Naive thymus-derived CD4-positive, alpha-beta T cell (primary cell): ENCODE data around the gene OSBPL10. TPM values are rescaled to one million over a fixed set of nuclear protein-coding genes. Genes with fewer than 3 reads are reported as not detected.

Source experiments
- ATAC-seq: fragments of 150-1000 bp; cut with Tn5 transposase; 2 replicates; pipeline ENCODE4 v1.10.0; 2021; ENCODE audit warnings: mild to moderate bottlenecking, moderate library complexity
- CTCF ChIA-PET: fragments of 350-600 bp; sonication (Branson Sonifier 250); formaldehyde crosslinking; loops from one replicate; lab custom pipeline; 2021; ENCODE audit warnings: antibody characterized with exemption; lab: Charles Lee
- POLR2A ChIA-PET: fragments of 350-600 bp; sonication (Branson Sonifier 250); formaldehyde crosslinking; loops from one replicate; lab custom pipeline; 2021; ENCODE audit warnings: antibody characterized with exemption, inconsistent platforms; lab: Charles Lee
- DNase-seq, 9 donors: peaks; one replicate each; pipeline versions ENCODE4 v3.0.0 to v3.0.0-alpha.2; 2020 to 2022; ENCODE audit warnings: mixed read lengths in 1 of 9
- H3K27ac ChIP-seq: one replicate; pipeline ENCODE4 v1.7.0; 2013; ENCODE audit warnings: mild to moderate bottlenecking, low read depth, low read length, moderate library complexity
- H3K27me3 ChIP-seq, 2 donors: one replicate each; pipeline ENCODE4 v1.7.0; 2013; ENCODE audit warnings: low read length in 2 of 2, mild to moderate bottlenecking in 2 of 2, moderate library complexity in 2 of 2; ENCODE audit not compliant: control insufficient read depth in 2 of 2, insufficient read depth in 2 of 2
- H3K36me3 ChIP-seq, 3 experiments: 1 replicate in 2 of 3; 2 replicates in 1 of 3; pipeline ENCODE4 v1.7.0; 2013; ENCODE audit warnings: low read length in 3 of 3, mild to moderate bottlenecking in 3 of 3, moderate library complexity in 1 of 3; ENCODE audit not compliant: insufficient read depth in 3 of 3, control insufficient read depth in 2 of 3
- H3K4me1 ChIP-seq, 2 donors: one replicate each; pipeline ENCODE4 v1.7.0; 2013; ENCODE audit warnings: low read length in 2 of 2, mild to moderate bottlenecking in 2 of 2, moderate library complexity in 1 of 2; ENCODE audit not compliant: control insufficient read depth in 2 of 2, insufficient read depth in 2 of 2
- H3K4me3 ChIP-seq: 2 replicates; pipeline ENCODE4 v1.7.0; 2013; ENCODE audit warnings: mild to moderate bottlenecking, low read length
- H3K9me3 ChIP-seq, 3 experiments: 1 replicate in 2 of 3; 2 replicates in 1 of 3; pipeline ENCODE4 v1.7.0; 2013; ENCODE audit warnings: low read length in 3 of 3; ENCODE audit not compliant: control insufficient read depth in 2 of 3
- H3K27ac Mint-ChIP-seq, 9 donors: one replicate each; pipeline ENCODE4 v1.8.0; 2020 to 2022; ENCODE audit warnings: mixed read lengths in 9 of 9, mild to moderate bottlenecking in 8 of 9, moderate library complexity in 5 of 9, inconsistent platforms in 2 of 9
- H3K27me3 Mint-ChIP-seq, 5 donors: one replicate each; pipeline ENCODE4 v1.8.0; 2021 to 2022; ENCODE audit warnings: mixed read lengths in 5 of 5, mild to moderate bottlenecking in 1 of 5
- H3K36me3 Mint-ChIP-seq, 5 donors: one replicate each; pipeline ENCODE4 v1.8.0; 2020 to 2022; ENCODE audit warnings: mixed read lengths in 5 of 5, mild to moderate bottlenecking in 3 of 5, inconsistent platforms in 1 of 5
- H3K4me1 Mint-ChIP-seq, 7 donors: one replicate each; pipeline ENCODE4 v1.8.0; 2020 to 2022; ENCODE audit warnings: mixed read lengths in 7 of 7, mild to moderate bottlenecking in 3 of 7, inconsistent platforms in 1 of 7
- H3K4me3 Mint-ChIP-seq, 10 donors: one replicate each; pipeline ENCODE4 v1.8.0; 2020 to 2022; ENCODE audit warnings: mild to moderate bottlenecking in 10 of 10, mixed read lengths in 10 of 10, moderate library complexity in 6 of 10, inconsistent platforms in 2 of 10
- H3K9me3 Mint-ChIP-seq, 11 donors: one replicate each; pipeline ENCODE4 v1.8.0; 2020 to 2022; ENCODE audit warnings: mixed read lengths in 11 of 11, mild to moderate bottlenecking in 4 of 11, inconsistent platforms in 1 of 11, moderate library complexity in 1 of 11
- intact Hi-C, 2 donors: fragments of 100-400 bp; cut with micrococcal nuclease; formaldehyde crosslinking; loops; one replicate each; pipeline ENCODE4 v1.15.1; 2023
- polyA plus RNA-seq, 2 donors: library from polyadenylated mRNA; unstranded; fragments of 300-500 nt; fragmentation: Illumina TruSeq; gene quantifications; one replicate each; pipeline ENCODE4 v1.2.3, GENCODE V29; 2021
- total RNA-seq, 6 experiments: library from RNA in 5 of 6; stranded (reverse) in 5 of 6; gene quantifications; 1 replicate in 5 of 6; 2 replicates in 1 of 6; pipeline ENCODE4 v1.2.3 and lab custom pipeline; 2021 to 2026

The OSBPL10 gene
- total and polyA plus RNA-seq, 7 experiments from 2014 or later = 0.15 to 6.8 (median 0.59) TPM

- peaks cover 0 to 4% (median 4%) of the 10 kb centered on the region in 3 experiments for H3K36me3 ChIP-seq
- no peaks in the 10 kb centered on the region for H3K9me3 ChIP-seq
- Mint-ChIP-seq H3K27ac (peak overlapping the region in 2 of 9 donors; percentile 58 to 80), H3K4me3 (peak overlapping the region in 2 of 10 donors; percentile 5 to 31), H3K4me1 (peaks cover 39 to 85% (median 63%) of the 10 kb centered on the region in 7 donors), H3K9me3 (peaks cover 0 to 3% (median 0%) of the 10 kb centered on the region in 11 donors), H3K36me3 (peaks cover 0 to 65% (median 53%) of the 10 kb centered on the region in 5 donors), H3K27me3 (no peaks in the 10 kb centered on the region)
- H3K4me1 ChIP-seq = peaks cover 3 to 5% of the 10 kb centered on the region in 2 donors
- H3K27me3 ChIP-seq = no peaks in the 10 kb centered on the region
- POLR2A ChIA-PET = no interaction called here
- ATAC-seq (no peak), DNase-seq (no peak)
- intact Hi-C loops = no loop called here
- CTCF ChIA-PET = interaction anchor here (0.7 kb wide), 1 partner anchor 63 kb away, joined by 3 read pairs; no protein-coding TSS in a partner anchor
- no peak overlapping the region for H3K27ac ChIP-seq
- H3K4me3 ChIP-seq = no peak overlapping the region
Measured at GRCh38 chr3:31613177-31613576, 367.9 kb downstream of the OSBPL10 start.

Other genes with a start within 250 kb of the OSBPL10 start
- under 1 TPM in 3 of 5 experiments, not detected in 2; 0.11 to 0.32 (median 0.15) TPM for gene ZNF860, start 488 bp upstream of the OSBPL10 start, total RNA-seq
- not detected for gene ZNF860, start 488 bp upstream of the OSBPL10 start, polyA plus RNA-seq
- 10 to 100 TPM; 14.1 to 23.8 (median 21.4) TPM for gene GPD1L, start 125.4 kb upstream of the OSBPL10 start, total RNA-seq
- gene GPD1L, start 125.4 kb upstream of the OSBPL10 start, polyA plus RNA-seq = 10 to 100 TPM; 10.6 to 14.6 TPM